Kidney (tissue), 14 donors: ENCODE measurements around the gene CSNK2A2. TPM values are rescaled to one million over a fixed set of nuclear protein-coding genes. Genes with fewer than 3 reads are reported as not detected.

Source experiments
- DNase-seq, 5 donors: peaks; one replicate each; pipeline ENCODE4 v3.0.0-alpha.2; 2013 to 2020
- FAIRE-seq: peaks from 2 replicates; lab custom pipeline; 2012; peaks lifted over from hg19 to GRCh38; lab: Jason Lieb, UNC
- H3K27ac ChIP-seq, 2 donors: one replicate each; pipeline ENCODE4 v1.7.0; 2013; ENCODE audit warnings: low read depth in 2 of 2, low read length in 2 of 2, inconsistent platforms in 1 of 2
- H3K27me3 ChIP-seq: one replicate; pipeline ENCODE4 v1.7.1; 2013; ENCODE audit warnings: low read length, inconsistent platforms; ENCODE audit not compliant: control insufficient read depth, insufficient read depth
- H3K36me3 ChIP-seq, 3 donors: one replicate each; pipeline versions ENCODE4 v1.7.0 to v1.7.1; 2013; ENCODE audit warnings: low read length in 3 of 3, control low read depth in 1 of 3, inconsistent platforms in 1 of 3; ENCODE audit not compliant: insufficient read depth in 3 of 3, control insufficient read depth in 2 of 3
- H3K4me1 ChIP-seq, 3 donors: one replicate each; pipeline versions ENCODE4 v1.7.0 to v1.7.1; 2013; ENCODE audit warnings: low read length in 3 of 3, inconsistent platforms in 1 of 3, low read depth in 1 of 3; ENCODE audit not compliant: control insufficient read depth in 2 of 3, insufficient read depth in 2 of 3
- H3K4me3 ChIP-seq, 3 donors: one replicate each; pipeline versions ENCODE4 v1.7.0 to v1.8.1; 2013; ENCODE audit warnings: low read length in 3 of 3, control low read depth in 1 of 3, inconsistent platforms in 1 of 3
- H3K9ac ChIP-seq, 3 donors: one replicate each; pipeline versions ENCODE4 v1.7.0 to v1.7.1; 2013; ENCODE audit warnings: low read length in 3 of 3, control low read depth in 1 of 3, inconsistent platforms in 1 of 3
- H3K9me3 ChIP-seq, 3 donors: one replicate each; pipeline versions ENCODE4 v1.7.0 to v1.7.1; 2013; ENCODE audit warnings: low read length in 3 of 3, control low read depth in 1 of 3, inconsistent platforms in 1 of 3; ENCODE audit not compliant: control insufficient read depth in 2 of 3, insufficient read depth in 1 of 3
- CTCF ChIP-seq: IDR thresholded peaks from 3 replicates; pipeline ENCODE4 v1.5.1; 2012; ENCODE audit warnings: mild to moderate bottlenecking, moderate library complexity, borderline replicate concordance; ENCODE audit not compliant: insufficient read depth; ENCODE audit errors: extremely low read depth
- intact Hi-C: fragments of 100-400 bp; cut with DNase I; formaldehyde crosslinking; loops from one replicate; pipeline ENCODE4 v1.11.1; 2022
- polyA plus RNA-seq: library from polyadenylated mRNA; stranded (reverse); fragments of 350-450 nt; fragmentation: Illumina TruSeq; extraction: RNeasy Lipid Tissue Mini Kit (QIAGEN cat#74804); gene quantifications from one replicate; pipeline ENCODE4 v1.2.3, GENCODE V29; 2014; ENCODE audit warnings: low read depth, low replicate concordance; ENCODE audit not compliant: insufficient read depth
- total RNA-seq: library from RNA; stranded (reverse); fragmentation: NEBNext Ultra II Directional; extraction: Animal tissue kit (Norgen Biotek cat#: 25700); gene quantifications from one replicate; pipeline ENCODE4 v1.2.1, GENCODE V29; 2021
- donor health status: control.
- donor health status: control.
- donor health status: control.
- donor health status: control.
- donor health status: control.
- donor health status: DM: yes; HTN: yes; CAD: no.
- donor health status: Normal renal cell carcinoma (clear cell type).

The CSNK2A2 gene
- total and polyA plus RNA-seq, 2 donors from 2014 or later: 26.7 to 55.3 TPM

GRCh38 chr16:58114827-58115825 lies 82.8 kb downstream of the CSNK2A2 start:
- intact Hi-C loops: no loop called here
- Histone ChIP-seq H3K4me3 (no peak overlapping the region), H3K4me1 (peaks cover 0 to 5% (median 4%) of the 10 kb centered on the region in 3 donors), H3K9ac (no peak overlapping the region), H3K36me3 (peaks cover 18 to 29% (median 26%) of the 10 kb centered on the region in 3 donors), H3K27ac (peak overlapping the region; percentile 59 to 76), H3K27me3 (no peaks in the 10 kb centered on the region), H3K9me3 (no peaks in the 10 kb centered on the region)
- FAIRE-seq (no peak), DNase-seq (peak in 2 of 5 donors; percentile 34 to 46)
- TF ChIP-seq CTCF: no peak

GRCh38 chr16:58111302-58111627 lies 86.6 kb downstream of the CSNK2A2 start:
- Histone ChIP-seq H3K9ac (no peak overlapping the region), H3K9me3 (no peaks in the 10 kb centered on the region), H3K27me3 (no peaks in the 10 kb centered on the region), H3K36me3 (peaks cover 13 to 28% (median 20%) of the 10 kb centered on the region in 3 donors), H3K4me1 (peaks cover 0 to 4% (median under 1%) of the 10 kb centered on the region in 3 donors), H3K4me3 (no peak overlapping the region), H3K27ac (no peak overlapping the region)
- FAIRE-seq: no peak
- intact Hi-C loops: no loop called here
- no peak for DNase-seq
- TF ChIP-seq CTCF: no peak

GRCh38 chr16:58110571-58111301 lies 87.2 kb downstream of the CSNK2A2 start:
- peaks cover 10 to 23% (median 16%) of the 10 kb centered on the region in 3 donors for H3K36me3 ChIP-seq
- FAIRE-seq: no peak
- H3K4me3 ChIP-seq: no peak overlapping the region
- no peaks in the 10 kb centered on the region for H3K9me3 ChIP-seq
- H3K9ac ChIP-seq: no peak overlapping the region
- DNase-seq: no peak
- intact Hi-C loops: no loop called here
- TF ChIP-seq CTCF: no peak
- H3K4me1 ChIP-seq: peaks cover 0 to 4% (median 0%) of the 10 kb centered on the region in 3 donors
- H3K27me3 ChIP-seq: no peaks in the 10 kb centered on the region
- no peak overlapping the region for H3K27ac ChIP-seq
